IPS-NIHi7 (cell line): Measurements from ENCODE around the gene DCXR.

Experiments
- DNase-seq: peaks from one replicate; pipeline ENCODE4 v3.0.0; 2012; ENCODE audit warnings: mixed read lengths; ENCODE audit errors: extremely low spot score

The DCXR gene

DNA sequence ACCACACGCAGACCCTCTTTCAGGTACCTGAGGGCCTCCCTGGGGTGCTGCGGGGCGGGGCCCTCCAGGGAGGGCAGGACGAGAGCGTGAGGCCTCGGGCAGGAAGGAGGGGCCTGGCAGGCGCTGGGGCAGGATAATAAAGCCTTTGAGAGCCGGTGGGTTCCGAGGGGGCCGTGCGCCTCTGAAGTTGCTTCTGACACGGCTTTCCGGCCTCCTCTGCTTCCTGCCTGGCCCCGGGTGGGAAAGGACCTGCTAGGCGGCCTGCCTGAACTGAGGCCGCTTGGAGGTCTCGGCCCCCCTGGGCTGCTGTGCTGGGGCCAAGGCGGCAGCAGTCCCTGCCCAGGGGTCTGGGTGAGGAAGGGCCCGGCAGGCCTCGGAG, 25.2 kb downstream of the DCXR start:
- DNase-seq: no peak

DNA sequence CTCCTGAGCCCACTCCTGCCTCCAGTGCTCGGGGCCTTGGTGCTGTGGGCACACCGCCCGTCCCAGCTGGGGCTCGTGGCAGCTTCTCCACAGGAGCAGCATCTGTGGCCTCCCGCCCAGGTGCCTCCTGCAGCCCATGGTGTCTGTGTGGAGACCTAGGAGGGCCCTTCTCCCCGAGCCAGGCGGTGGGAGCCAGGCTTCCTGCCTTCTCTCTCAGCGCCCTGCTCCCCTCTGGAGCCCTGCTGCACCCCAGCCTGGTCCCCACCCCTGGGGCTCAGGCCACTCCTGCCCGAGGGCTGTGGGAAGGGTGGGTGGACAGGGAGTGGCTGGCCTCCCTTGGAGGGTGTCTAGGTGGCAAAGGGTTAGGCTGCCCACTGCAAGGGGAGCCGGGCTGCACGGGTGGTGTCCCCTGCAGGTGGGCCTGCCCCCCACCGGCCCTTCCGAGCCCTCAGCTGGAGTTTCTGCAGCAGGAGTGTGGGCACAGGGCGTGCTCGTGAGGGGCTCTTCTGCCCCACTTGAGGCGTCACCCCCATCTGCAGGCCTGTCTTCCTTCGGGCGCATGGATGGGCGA, 25.8 kb downstream of the DCXR start:
- no peak for DNase-seq

GRCh38 chr17:82010575-82011525, 26.6 kb downstream of the DCXR start:
- no peak for DNase-seq

DNA sequence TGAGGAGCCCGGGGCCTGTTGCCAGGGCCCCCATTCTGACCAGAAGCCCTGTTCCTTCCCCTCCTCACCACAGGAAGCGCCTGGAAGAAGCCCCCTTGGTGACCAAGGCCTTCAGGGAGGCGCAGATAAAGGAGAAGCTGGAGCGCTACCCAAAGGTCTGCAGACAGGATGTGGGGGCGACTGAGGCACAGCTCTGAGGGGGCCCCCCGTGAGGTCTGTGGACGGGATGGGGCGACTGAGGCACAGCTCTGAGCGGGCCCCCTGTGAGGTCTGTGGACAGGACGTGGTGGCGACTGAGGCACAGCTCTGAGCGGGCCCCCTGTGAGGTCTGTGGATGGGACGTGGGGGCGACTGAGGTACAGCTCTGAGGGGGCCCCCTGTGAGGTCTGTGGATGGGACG, 28.1 kb downstream of the DCXR start:
- no peak for DNase-seq

DNA sequence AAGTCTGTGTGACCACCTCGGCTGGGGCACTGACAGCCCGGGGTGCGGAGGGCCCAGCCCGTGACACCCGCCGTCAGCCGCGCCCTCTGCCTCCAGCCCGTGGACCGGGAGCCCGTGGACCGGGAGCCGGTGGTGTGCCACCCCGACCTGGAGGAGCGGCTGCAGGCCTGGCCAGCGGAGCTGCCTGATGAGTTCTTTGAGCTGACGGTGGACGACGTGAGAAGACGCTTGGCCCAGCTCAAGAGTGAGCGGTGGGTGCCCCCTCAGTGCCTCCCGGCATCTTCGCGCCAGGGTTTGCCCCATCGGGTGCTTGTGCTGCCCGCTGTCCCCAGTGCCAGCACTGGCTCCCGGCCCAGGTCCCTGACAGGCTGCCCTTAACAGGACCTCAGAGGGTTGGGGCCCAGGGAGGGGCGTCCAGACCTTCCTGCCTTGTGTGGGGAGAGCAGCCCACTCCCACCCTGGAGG, 28.5 kb downstream of the DCXR start:
- no peak for DNase-seq

DNA sequence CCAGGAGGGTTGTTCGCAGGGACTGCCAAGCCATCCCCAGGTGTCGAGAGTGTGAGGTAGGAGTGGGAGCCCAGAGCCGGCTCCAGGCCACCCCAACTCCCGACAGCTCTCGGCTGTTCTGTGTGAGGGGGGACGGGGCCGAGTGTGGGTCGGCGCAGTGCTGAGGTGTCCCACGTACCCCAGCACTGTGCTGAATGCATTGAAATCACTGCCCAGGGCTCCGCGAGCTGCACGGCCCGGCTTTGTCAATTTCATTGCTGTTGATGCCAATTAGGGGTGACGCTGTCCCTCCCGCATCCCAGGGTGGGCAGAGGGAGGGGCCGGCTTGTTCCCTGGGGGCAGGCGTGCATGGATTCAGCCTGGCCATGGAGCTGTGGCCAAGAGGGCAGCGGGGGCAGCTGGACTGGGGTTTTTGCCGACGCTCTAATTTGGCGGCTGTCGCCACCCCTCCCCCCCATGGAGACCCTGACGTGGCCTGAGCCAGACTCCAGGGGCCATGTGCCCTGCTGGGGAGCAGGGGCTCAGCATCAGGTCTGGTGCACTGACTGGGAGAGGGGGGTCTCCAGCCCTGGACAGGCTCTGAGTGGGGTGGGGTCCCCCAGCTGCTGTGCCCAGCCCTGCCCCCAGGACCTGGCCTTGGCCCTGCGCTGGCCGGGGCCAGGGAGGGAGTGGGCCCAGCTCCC, 29.1 kb downstream of the DCXR start:
- DNase-seq: no peak

DNA sequence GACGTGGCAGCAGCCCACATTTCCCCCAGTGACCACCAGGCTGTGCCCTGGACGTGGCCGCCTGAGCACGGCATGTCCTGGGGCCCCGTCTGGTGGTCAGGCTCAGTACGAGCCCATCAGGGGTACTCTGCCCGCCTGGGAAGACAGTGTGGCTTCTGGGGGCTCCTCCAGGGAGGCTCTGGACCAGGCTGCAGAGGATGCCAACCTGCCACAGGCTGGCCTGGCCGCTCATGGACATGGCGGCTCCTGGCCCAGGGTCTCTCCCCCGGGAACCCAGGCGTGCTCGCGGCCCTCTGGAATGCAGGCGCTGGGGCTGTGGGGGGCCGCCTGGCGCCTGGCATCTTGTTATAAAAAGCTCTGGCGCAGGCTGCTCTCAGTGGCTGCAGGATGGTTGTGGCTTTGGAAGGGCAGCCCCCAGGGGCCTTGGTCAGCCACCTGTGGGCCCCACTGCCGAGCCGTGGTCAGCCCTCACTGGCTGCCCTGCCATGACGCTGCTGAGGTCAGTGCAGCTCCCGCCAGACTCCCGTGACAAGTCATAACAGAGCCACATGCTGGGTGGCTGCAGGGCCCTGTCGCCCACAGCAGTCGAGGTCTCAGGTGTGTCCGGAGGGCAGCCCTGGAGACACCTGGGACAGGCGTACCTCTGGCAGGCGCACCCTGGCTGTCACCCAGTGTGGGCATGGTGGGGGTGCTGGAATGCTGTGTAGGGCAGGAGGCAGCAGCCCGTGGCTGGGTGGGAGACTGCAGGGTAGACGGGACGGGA, 29.8 kb downstream of the DCXR start:
- DNase-seq: no peak

GRCh38 chr17:82007228-82007494, 30.3 kb downstream of the DCXR start:
- DNase-seq: no peak

GRCh38 chr17:82006468-82007227, 30.8 kb downstream of the DCXR start:
- DNase-seq: no peak

DNA sequence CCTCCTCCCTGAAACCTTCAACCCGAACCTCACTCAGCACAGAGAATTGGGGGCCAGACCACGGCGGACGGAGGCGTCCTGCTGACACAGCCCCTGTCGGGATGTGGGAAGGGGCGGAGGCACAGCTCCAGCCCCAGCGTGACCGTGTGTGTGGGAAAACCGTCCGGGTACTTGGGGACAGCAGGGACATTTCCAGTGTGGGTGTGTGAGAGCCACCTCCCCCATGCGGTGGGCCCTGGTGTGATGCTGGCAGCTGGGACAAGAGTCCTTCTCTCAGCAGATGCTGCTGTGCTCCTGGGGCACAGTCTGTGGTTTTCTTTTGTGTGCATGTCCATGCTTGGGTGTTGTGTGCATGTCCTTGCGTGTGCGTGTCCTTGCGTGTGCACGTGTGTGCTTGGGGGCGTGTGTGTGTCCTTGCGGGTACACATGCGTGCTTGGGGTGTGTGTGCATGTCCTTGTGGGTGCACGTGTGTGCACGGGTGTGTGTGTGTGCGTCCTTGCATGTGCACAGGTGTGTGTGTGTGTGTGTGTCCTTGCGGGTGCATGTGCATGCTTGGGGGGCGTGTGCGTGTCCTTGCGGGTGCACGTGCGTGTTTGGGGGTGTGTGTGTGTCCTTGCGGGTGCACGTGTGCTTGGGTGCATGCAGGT, 31.7 kb downstream of the DCXR start:
- DNase-seq: no peak

DNA sequence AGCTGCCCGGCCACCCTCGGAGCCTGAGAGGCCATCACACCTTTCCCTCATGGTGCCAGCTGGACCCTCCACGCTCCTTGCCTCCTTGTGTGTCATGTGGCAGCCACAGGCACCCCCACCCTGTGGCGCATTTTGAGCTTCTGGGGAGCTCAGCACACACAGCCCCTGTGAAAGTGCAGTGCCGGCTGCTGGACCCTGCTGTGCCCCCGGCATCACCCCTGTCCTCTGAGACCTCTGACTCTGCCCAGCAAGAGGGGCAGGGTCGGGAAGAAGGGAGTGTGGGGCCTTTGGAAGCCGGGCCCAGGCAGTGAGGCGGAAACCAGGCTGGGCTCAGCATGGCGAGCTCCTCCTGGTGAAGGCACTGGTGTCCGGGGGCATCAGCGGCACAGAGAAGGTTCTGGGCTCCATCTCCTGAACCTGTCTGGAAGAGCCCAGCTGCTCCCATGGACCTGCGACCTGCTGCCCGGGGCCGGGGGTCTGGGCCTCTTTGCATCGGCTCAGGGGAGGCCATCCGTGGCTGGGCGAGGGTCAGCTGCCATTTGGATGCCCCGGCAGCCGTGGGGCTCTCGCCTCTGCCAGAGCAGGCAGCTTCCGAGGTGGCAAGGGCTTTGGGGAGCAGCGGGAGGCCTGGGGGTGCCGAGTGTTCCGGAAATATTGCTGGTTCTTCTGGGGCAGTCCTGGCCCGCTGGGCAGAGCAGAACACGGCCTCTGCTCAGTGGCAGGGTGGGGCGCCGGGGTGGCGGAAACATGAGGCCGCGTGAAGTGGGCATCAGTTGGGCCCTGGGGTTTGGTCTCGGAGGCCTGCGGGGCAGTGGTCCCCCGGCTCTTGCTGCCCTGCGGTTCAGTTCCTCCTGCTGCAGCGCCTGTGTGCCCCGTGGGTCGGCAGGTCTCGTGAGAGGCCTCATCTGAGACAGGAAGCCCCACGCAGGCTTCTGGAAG, 32.7 kb downstream of the DCXR start:
- DNase-seq: no peak

DNA sequence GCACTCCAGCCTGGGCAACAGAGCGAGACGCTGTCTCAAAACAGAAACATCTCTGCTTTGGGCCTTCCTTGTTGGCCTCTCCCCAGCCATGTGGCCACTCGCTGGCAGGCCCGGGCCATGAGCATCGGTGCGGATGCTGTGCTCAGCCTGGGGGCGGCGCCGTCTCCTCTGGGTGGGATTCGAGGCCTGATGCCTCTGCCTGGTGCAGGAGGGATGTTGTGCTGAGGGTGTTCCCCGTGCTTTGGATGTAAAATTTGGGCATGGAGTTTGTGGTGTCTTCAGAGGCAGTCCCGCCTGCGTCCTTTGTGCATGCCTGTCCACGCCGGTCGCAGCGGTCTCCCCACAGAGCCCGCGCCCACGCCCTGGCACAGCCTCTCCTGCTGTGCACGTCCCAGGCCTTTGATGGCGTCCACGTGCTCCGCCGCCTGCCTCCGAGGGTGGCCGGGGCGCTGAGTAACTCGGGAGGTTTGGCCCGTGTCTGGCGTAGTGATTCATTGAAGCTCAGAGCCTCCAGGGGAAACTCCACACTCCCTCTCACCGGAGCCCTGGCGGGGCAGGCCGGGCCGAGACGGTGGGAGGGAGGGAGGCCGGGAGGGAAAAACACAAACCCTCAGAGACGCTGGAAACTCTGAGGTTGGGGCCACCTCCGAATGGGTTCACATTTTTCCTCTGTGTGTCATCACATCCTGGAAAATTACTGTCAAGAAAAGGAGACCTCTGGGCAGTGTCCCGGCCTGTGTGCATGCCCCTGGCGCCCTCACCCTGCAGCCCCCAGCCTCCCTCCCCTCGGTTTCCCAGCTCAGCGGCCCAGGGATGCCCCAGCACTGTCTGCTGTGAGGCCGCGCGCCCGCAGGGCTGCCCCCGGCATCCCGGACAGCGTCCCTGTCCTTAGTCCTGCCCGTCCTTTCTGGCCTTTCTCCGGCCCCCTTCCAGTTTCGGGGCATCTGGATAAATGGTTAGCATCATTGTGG, 33.8 kb downstream of the DCXR start:
- DNase-seq: peak; percentile 53

GRCh38 chr17:82001571-82002056, 35.9 kb downstream of the DCXR start:
- no peak for DNase-seq

DNA sequence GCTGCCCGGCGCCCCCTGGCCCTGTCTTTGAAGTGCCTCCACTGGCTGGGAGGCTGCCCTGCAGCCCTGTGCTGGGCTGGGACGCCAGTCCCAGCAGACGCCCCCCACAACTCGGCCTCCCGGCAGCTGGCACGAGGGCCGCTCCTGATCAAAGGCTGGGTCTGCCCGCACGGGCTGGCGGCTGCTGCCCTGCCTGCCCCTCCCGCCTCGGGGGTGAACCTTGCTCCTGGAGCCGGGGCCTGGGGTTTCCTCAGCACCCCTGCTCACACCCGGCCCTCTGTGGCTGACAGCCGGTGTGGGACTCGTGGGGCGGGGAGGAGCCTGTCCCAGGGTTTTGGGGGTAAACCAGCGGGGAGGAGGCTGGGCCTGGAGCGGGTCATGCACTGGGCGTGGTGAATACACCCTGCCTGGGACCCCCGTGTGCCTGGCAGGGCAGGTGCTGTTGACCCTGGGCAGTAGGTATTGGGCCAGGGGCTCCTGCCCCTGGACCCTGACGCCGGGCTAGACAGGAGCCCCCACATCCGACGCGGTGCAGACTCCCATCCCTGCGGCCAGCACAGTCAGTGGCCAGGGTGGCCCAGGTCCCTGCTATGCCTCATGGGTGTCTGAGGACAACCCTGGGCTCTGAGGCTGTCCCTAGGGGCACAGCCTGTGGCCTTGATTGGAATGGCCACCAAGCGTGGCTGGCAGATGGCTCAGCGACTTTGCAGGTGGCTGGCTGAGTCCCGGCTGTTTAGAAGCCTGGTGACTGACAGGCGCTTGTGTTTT, 36.5 kb downstream of the DCXR start:
- no peak for DNase-seq

GRCh38 chr17:81999976-82000802, 37.3 kb downstream of the DCXR start:
- no peak for DNase-seq

- no peak for DNase-seq
Observed at GRCh38 chr17:81999587-81999975, 37.9 kb downstream of the DCXR start.
